HG03039 (cell line): Measurements from ENCODE around the gene DENND1A.
"Not testable (repeated sequence)": the region's sequence is repeated elsewhere in the genome, so short reads cannot be mapped to it uniquely, and the experiment has no call there.

Source experiments
- ATAC-seq: cut with Tn5 transposase; IDR thresholded peaks from one replicate; pipeline ENCODE4 v1.9.1; 2021; ENCODE audit warnings: mild to moderate bottlenecking, moderate library complexity; ENCODE audit not compliant: unreplicated experiment

The DENND1A gene, protein sequence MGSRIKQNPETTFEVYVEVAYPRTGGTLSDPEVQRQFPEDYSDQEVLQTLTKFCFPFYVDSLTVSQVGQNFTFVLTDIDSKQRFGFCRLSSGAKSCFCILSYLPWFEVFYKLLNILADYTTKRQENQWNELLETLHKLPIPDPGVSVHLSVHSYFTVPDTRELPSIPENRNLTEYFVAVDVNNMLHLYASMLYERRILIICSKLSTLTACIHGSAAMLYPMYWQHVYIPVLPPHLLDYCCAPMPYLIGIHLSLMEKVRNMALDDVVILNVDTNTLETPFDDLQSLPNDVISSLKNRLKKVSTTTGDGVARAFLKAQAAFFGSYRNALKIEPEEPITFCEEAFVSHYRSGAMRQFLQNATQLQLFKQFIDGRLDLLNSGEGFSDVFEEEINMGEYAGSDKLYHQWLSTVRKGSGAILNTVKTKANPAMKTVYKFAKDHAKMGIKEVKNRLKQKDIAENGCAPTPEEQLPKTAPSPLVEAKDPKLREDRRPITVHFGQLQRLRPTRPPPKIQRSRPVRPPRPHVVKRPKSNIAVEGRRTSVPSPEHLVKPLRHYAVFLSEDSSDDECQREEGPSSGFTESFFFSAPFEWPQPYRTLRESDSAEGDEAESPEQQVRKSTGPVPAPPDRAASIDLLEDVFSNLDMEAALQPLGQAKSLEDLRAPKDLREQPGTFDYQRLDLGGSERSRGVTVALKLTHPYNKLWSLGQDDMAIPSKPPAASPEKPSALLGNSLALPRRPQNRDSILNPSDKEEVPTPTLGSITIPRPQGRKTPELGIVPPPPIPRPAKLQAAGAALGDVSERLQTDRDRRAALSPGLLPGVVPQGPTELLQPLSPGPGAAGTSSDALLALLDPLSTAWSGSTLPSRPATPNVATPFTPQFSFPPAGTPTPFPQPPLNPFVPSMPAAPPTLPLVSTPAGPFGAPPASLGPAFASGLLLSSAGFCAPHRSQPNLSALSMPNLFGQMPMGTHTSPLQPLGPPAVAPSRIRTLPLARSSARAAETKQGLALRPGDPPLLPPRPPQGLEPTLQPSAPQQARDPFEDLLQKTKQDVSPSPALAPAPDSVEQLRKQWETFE

DNA sequence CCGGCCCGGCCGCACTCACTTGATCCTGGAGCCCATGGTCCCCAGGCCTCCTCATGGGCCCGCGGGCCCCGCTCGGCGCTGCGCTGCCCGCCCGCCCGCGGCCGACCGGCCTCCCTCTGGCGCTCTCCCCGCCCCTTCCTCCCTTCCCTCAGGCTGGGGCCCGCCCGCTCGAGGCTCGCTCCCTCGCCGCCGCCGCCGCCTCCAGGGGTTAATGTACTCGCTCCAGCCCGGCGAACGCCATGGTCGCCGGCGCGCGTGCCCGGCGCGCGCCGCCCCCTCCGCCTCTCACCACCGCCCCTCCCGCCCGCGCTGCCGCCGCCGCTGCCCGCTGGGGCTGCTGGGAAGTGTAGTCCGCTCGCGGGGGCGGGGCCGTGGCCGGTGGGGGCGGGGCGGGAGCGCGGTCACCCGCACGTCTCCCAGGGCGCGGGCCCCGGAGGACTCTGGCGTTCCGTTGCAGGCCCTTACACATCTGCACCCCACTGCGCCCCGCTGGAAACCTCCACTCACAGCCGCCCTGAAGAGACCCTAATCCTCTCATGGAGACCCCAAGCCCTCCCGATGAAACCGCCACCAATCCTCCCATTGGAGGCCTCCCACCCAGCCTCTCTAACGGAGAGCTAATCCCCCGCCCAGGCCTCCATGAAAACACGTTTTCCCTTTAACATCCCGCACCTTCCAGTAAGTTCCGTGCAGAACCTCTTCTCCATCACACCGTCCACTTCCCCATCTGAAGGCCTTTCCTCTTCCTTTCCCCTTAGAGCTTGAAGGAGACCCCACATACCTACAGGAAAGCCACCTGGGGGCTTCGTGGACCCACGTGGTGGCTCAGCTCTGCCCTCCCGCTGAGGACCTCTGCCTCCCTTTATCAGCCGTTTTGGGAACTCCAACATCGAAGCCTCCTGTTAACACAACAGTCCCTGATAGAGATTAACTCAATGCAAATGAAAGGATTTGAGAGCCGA, at the start of gene DENND1A:
TSS of gene DENND1A (minus strand) at position 257 of the 962 bp plus-strand sequence. CDS start at position 36, 221 bp downstream.
- ATAC-seq, result peak; percentile 71

DNA sequence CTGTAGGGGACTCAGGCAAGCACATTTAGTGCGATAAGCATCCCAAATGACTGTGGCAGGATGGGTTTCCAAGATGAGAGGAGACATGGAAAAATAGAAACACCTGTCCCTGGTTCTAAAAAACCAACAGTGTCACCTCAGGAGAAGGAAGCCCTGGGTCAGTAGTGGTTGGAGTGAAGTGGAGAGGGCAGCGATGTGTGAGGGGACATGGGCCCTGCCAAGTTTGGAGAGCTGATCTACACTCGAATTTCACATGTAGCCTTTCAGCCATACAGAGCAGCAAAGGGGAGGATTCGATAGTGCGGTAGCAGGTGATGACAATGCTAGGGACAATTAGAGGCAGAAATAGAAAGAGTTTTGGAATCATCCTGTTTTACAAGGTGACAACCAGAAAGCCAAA, 49.1 kb upstream of the DENND1A start:
- ATAC-seq, result no peak

DNA sequence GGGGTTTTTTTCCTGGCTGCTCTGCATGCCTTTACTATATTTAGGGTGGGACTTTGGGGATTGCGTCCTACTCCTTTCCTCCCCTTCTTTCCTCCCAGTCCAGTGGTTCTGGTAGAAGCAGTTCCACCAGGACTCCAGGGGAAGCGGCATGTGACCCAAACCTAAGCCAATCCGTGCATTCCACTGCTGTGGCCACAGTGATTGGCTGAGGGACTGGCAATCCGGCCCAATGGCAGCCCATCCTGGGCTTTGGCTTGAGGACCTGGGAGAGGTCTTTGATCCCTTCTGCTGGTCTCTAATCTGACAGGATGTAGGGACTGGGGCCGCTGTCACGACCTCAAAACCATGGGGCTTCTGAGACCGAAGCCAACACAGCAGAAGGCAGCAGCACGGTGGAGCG, 46.7 kb upstream of the DENND1A start:
- not testable (repeated sequence) for ATAC-seq

DNA sequence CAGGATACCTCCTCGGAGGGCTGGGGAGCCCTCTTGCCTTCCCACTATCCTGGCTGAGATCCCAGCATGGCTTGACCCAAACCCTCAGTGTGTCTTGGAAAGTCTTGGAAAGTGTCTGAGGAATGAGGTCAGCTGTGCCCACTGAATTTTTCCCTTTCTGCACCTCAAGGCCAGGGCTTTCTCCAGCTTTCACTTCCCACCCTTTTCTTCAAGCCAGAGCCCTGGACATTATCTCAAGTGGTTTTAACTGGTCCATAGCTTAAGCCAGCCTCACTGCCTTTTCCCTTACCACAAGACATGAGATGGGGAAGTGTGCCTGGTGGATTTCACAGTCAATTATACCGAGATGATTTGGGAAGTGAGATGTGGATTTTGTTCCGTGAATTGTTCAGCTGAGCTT, 45.9 kb upstream of the DENND1A start:
- ATAC-seq, result no peak

DNA sequence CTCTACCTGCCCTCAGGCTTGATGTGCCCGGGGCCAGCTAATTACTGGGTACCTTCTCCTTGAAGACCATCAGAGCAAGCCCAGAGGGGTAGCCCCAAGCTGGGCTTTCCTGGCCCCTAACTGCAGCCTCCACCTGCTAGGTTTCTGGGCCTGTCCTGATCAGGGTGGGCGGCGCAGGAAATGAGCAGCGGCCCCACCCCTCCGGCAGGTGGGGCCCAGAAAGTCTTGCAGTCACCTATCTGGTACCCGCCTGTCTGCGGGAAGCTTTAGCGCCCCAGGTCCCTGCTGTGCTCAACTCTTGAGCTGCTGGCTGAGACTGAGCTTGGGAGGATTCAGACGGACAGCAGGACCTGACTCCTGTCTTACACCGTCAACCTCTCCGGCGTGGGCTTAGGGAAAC, 44.5 kb upstream of the DENND1A start:
- ATAC-seq, result no peak

DNA sequence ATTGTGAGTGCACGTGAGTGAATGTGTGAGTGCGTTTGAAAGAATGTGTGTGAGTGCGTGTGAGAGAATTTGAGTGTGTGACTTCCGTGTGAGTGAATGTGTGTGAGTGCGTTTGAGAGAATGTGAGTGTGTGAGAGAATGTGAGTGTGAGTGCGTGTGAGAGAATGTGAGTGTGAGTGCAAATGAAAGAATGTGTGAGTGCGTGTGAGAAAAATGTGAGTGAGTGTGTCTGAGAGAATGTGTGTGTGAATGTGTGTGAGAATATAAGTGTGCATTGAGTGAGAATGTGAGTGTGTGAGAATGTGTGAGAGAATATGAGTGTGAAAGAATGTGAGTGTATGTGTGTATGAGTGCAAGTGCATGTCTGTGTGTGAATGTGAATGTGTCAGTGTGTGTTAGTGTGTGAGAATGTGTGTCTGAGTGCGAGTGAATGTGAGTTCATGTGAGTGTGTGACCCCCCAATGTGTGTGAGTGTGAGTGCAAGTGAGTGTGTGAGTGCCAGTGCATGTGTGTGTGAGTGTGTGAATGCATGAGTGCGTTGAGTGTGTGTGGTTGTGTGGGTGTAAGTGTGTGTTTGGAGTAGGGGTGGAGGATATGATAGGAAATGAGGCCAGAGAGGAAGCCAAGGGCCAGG, 43.8 kb upstream of the DENND1A start:
- ATAC-seq, result no peak

DNA sequence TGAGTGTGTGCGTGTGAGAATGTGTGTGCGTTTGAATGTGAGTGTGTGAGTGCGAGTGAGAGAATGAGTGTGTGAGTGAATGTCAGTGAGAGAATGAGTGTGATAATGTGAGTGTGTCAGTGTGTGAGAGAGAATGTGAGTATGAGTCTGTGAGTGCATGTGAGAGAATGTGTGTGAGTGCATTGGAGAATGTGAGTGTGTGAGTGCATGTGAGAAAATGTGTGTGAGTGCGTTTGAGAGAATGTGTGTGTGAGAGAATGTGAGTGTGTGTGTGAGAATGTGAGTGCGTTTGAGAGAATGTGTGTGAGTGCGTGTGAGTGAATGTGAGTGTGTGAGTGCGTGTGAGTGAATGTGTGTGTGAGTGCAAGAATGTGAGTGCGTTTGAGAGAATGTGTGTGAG, 42.7 kb upstream of the DENND1A start:
- ATAC-seq, result no peak

DNA sequence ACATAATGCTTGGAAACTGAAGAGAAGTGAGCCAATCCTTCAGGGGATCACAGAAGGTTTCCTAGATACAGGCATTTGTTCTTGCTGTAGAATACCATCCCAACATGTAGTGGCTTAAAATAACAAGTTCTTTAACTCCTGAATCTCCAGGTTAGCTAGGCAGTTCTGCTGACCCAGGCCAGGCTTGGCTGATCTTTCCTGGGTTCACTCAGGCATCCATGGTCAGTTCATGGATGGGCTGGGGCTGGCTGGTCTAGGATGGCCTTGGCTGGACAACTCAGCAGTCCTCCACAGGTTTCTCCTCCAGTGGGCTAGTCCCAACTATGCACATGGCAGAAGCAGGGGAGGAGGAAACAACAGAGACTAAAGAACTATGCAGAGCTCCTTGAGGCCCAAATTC, 37.4 kb upstream of the DENND1A start:
- ATAC-seq, result no peak

DNA sequence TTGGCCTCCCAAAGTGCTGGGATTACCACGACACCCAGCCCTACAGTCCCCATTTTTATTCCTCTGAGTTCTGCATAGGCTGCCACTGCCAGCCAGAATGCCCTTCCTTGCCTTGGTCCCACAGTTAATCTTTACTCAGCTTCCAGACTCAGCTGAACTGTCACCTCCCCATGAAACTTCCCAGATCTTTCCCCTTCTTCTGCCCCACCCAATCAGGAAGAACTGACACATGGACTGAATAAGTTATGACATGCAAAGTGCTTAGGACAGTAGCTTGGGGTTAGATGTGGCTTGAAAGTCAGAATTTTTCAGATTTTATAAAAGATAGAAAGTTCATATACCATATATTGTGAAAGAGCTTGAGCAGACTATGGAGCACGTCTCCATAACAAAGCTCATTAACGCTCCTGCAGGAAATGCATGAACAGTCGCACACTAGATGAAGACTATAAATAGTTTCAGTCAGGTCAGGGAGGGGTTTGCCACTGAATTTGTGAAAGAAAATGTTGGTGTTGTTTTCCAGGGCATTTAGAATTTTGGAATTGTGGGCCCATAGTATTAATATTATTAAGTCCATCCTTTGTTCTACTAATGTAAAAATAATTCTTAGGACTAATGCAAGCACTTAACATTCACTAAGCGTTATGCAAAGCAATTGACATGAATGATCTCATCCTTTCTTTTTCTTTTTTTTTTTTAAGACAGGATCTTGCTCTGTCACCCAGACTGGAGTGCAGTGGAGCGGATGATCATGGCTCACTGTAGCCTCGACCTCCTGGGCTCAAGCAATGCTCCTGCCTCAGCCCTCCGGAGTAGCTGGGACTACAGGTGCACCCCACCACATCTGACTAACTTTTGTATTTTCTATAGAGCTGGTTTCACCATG, 36.1 kb upstream of the DENND1A start:
- no peak for ATAC-seq

DNA sequence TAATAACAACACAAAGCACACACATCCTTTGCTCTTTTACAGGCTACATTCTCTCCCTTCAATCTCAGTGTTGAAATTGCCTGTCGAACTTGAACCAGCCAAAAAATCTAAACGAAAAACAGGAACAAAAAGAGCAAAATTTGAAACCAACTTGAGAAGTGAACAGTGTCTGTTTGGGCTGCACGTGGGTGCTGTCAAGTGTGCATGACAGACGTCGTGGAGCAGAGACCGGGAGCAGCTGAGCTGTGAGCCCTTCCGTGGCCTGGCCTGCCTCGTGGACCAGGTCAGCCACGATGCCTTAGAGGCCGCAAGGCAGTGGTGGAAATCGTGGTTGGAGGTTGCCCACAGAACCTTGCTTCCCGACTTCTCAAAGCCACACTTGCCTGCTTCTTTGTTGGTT, 34.8 kb upstream of the DENND1A start:
- no peak for ATAC-seq

DNA sequence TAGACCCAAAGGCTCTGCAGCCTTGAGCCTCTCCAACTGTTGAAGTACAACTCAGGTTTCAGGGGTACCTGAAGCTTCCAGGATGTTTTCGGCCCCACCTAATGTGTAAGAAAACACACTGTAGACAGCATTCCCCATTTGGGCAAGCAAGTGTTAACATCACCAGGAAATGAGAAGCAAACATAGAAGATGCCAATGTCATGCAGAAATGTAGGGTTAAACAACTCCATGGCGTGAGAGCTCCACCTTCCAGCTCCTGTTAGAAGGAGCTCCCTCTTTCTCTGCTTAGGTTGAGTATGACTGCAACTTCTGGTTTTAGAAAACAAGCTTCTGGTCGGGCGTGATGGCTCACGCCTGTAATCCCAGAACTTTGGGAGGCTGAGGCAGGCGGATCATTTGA, 31.0 kb upstream of the DENND1A start:
- no peak for ATAC-seq

DNA sequence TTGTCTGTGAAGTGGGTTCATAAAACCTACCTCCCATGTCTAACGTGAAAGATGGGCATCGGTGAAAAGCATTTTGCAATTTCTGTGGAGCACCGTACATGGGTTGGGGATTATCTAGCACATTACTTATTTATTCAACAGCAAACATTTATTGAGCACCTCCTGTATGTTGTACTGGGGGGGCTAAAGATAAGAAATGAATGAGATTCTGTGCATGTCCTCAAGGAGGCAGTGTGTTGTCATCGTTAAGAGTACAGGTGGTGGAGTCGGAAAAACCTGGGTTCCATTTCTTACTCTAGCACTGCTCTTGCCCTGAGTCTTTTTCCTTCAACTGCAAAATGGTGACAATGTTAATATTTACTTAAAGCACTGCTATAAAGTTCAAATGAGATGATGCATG, 30.4 kb upstream of the DENND1A start:
- ATAC-seq, result no peak

DNA sequence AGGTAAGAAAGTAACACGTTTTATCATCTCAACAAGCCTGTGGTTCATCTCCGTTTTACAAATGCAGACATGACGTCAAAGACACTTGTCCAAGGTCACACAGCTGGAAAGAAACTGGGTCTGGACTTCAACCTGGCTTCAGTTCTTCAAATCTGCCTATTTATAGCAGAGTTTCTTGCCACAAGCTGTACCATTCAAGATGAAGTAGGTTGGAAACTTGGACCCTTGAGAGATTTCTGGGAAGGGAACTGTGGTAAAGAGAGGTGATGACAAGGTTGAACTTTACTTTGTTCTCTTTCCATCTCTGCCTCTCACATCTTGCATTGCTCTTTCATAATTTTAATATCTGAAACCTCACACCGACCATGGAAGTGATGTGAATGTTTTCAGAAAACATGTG, 29.9 kb upstream of the DENND1A start:
- no peak for ATAC-seq

DNA sequence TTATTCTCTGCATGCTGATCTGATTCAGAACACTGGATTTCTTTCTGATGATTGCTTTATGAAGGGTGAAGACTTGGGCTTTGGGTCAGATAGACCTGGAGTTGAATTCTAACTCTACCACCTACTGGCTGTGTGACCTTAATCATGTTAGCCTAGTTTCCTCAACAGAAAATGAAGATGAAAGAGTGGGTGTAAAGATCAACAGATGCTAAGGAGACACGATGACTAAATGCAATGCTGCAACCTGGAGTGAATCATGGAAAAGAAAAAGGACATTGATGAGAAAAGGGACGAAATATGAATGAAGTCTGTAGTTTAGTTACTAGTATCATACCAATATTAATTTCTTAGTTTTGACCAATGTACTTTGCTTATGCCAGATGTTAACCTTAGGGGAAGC, 27.8 kb upstream of the DENND1A start:
- no peak for ATAC-seq

DNA sequence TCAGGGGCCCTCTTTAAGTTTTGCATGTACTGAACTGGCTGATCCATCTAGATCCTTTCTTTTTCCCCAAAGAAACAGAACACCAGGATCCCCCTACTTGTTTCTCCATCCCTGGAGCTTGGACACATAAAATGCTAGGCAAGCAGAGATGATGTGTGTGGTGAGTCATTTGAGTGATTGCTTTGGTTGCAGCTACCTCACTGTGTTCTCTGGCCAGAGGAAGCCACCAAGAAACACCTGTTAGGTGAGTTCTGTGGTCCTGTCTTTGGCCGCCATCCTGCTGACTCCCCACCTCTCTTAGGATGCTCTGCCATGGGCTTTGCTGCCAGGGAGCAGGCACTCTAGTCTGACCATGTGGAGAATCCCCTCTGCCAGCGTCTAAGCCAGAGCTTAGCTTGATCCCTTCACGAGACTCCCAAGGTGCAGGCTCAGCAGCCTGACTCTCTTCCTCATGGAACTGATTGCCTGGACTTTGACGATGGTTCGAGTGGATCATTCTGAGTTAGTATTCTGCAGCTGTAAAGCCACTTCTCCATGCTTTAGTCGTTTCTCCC, 27.3 kb upstream of the DENND1A start:
- no peak for ATAC-seq

DNA sequence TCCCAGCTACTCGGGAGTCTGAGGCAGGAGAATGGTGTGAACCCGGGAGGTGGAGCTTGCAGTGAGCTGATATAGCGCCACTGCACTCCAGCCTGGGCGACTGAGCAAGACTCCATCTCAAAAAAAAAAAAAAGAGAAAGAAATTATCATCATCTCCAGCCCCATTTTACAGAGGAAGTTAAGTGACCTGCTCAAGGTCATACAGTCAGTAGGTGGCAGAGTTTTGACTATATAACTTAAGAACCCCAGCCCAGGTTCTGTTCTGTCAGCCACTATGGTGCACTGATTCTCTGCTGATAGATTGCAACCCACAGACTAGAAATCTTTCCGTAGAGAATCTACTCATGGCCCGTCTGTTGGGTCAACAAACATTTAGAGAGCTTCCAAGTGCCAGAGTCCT, 25.7 kb upstream of the DENND1A start:
- no peak for ATAC-seq

DNA sequence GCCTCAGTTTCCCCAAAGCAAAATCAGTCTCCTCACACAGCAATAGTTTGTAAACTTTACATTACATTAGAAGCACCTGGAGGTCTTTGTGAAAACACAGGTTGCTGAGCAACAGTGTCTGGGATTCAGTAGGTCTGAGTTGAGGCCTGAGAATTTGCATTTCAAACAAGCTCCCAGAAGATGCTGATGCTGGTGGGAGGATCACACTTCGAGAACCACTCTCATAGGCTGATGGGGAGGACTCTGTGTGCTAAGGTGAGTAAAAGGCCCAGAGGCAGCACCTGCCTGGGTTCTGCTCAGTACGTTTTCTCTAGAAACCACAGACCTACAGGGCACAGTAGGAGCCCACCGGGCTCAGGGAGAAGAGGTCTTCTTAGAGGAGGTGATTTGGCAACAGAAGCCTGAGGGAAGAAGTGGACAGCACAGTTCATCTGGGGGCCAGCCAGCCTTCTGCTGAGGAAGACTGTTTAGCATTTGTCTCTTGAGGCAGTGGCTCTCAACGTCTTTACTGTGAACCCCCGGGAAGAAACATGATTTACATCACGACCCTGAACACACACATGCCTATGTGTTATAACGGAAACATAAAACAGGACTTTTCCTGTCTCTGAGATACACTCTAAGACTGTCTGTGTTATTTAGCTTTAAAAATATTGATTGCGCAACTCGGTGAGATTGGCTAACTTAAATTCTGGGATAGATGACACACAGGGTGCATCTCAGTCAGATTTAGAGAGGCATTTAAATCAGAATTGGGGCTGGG, 24.8 kb upstream of the DENND1A start:
- ATAC-seq, result no peak
